K562 (cell line): ENCODE measurements around the gene PSME1. TPM values are rescaled to one million over a fixed set of nuclear protein-coding genes. Genes with fewer than 3 reads are reported as not detected.

Experiments
- ATF2 ChIP-seq: sonication (generic); formaldehyde crosslinking; IDR thresholded peaks from 2 replicates; pipeline ENCODE4 v1.8.1; 2022; ENCODE audit warnings: missing genetic modification reagents
- CEBPG ChIP-seq, 3 experiments: fragments of 200-800 bp in 1 of 3; sonication (Bioruptor generic) in 1 of 3; sonication (generic) in 1 of 3; formaldehyde crosslinking in 1 of 3; IDR thresholded peaks in 2 of 3; conservative IDR thresholded peaks in 1 of 3; 2 replicates each; pipeline versions ENCODE4 v1.6.1 to v1.8.0; 2016 to 2022; ENCODE audit warnings: missing compliant biosample characterization in 2 of 3, missing genetic modification characterization in 2 of 3, mild to moderate bottlenecking in 1 of 3, missing genetic modification reagents in 1 of 3
- GATAD2B ChIP-seq: fragments of 450-650 bp; IDR thresholded peaks from 2 replicates; pipeline ENCODE4 v1.6.1; 2017; ENCODE audit warnings: mild to moderate bottlenecking, borderline replicate concordance
- HLTF ChIP-seq: fragments of 450-650 bp; IDR thresholded peaks from 2 replicates; pipeline ENCODE4 v1.6.1; 2016
- NKRF ChIP-seq: fragments of 450-650 bp; IDR thresholded peaks from 2 replicates; pipeline ENCODE4 v1.6.1; 2016; ENCODE audit warnings: borderline replicate concordance
- RBBP5 ChIP-seq: fragments of 200-600 bp; sonication (generic); IDR thresholded peaks from 2 replicates; pipeline ENCODE4 v1.6.1; 2012; ENCODE audit warnings: borderline replicate concordance, mild to moderate bottlenecking, low read length, control low read depth, inconsistent platforms; ENCODE audit not compliant: insufficient read depth, poor library complexity, severe bottlenecking
- SFPQ ChIP-seq: fragments of 200-400 bp; formaldehyde crosslinking; IDR thresholded peaks from 2 replicates; pipeline ENCODE4 v1.6.1; 2017; ENCODE audit warnings: mild to moderate bottlenecking, low read depth, low read length, moderate library complexity
- TBL1XR1 ChIP-seq, 2 experiments: IDR thresholded peaks; 2 replicates each; pipeline ENCODE4 v1.6.1; 2012; ENCODE audit warnings: improper control_type of control experiment in 2 of 2, low read length in 2 of 2, mild to moderate bottlenecking in 1 of 2
- WHSC1 ChIP-seq: IDR thresholded peaks from one replicate; pipeline ENCODE4 v1.6.1; 2012; ENCODE audit warnings: low read length, control low read depth, inconsistent platforms
- ZBED1 ChIP-seq: IDR thresholded peaks from 2 replicates; pipeline ENCODE4 v1.6.1; 2014
- ZMIZ1 ChIP-seq, 2 experiments: fragments of 150-350 bp in 1 of 2; IDR thresholded peaks; 2 replicates each; pipeline ENCODE4 v1.6.1; 2012 to 2016; ENCODE audit warnings: low read depth in 2 of 2, low read length in 2 of 2, mild to moderate bottlenecking in 1 of 2, moderate library complexity in 1 of 2
- ZNF395 ChIP-seq: fragments of 200-800 bp; sonication (Bioruptor generic); IDR thresholded peaks from 2 replicates; pipeline ENCODE4 v1.6.1; 2017; ENCODE audit warnings: missing genetic modification characterization, missing compliant biosample characterization
- ZNF408 ChIP-seq: fragments of 250-450 bp; sonication (Bioruptor Pico); IDR thresholded peaks from 2 replicates; pipeline ENCODE4 v1.4.0; 2020; ENCODE audit warnings: low read depth, mild to moderate bottlenecking, moderate library complexity
- ZNF79 ChIP-seq: fragments of 250-450 bp; sonication (Bioruptor Pico); IDR thresholded peaks from 2 replicates; pipeline ENCODE4 v1.4.0; 2020; ENCODE audit warnings: low read depth, mild to moderate bottlenecking, moderate library complexity
- polyA plus RNA-seq, 8 experiments: library from polyadenylated mRNA; depleted of rRNA in 4 of 8; stranded (reverse) in 5 of 8; unstranded in 3 of 8; fragments of >200 nt; fragmentation: Nextera tagmentation in 2 of 8; fragmentation: Illumina TruSeq in 1 of 8; extraction: Ambion mirVana in 2 of 8; extraction: Trizol in 1 of 8; gene quantifications; 2 replicates each; pipeline versions ENCODE4 v1.2.1 to v1.2.3, GENCODE V29; 2011 to 2014; ENCODE audit warnings: inconsistent platforms in 1 of 8, missing spikeins in 1 of 8
- total RNA-seq, 7 experiments: library from RNA; depleted of rRNA in 6 of 7; stranded (reverse); fragments of >200 nt in 6 of 7; fragmentation: Illumina TruSeq in 2 of 7; extraction: Trizol in 2 of 7; gene quantifications; 2 replicates each; pipeline versions ENCODE4 v1.2.1 to v1.2.3, GENCODE V29; 2011 to 2021; ENCODE audit warnings: low replicate concordance in 1 of 7

PSME1 gene
- total and polyA plus RNA-seq, 9 of the 15 experiments (the other 6 are each of a cell fraction or from before 2014, with no cell fraction given), result 20.3 to 180 (median 67.5) TPM

GRCh38 chr14:24141097-24141880 lies 5.3 kb downstream of the PSME1 start, which contains the start of gene EMC9 (continued):
- peak; percentile 50; the same call in 1 of the 2 replicates for TF ChIP-seq NKRF
- no peak for TF ChIP-seq ZNF408 (CRISPR knock-in tag)
- TF ChIP-seq ZNF79 (CRISPR knock-in tag), result no peak
- no peak for TF ChIP-seq ZBED1
- no peak for TF ChIP-seq ZMIZ1 (IDR thresholded peaks at IDR 0.05; ENCODE audit: low read depth in 2 of 2, low read length in 2 of 2)
- no peak for TF ChIP-seq TBL1XR1 (IDR thresholded peaks at IDR 0.05; ENCODE audit: low read length in 2 of 2)
- no peak for TF ChIP-seq GATAD2B
- no peak for TF ChIP-seq SFPQ
- no peak for TF ChIP-seq HLTF
- no peak for TF ChIP-seq ATF2 (CRISPR knock-in tag)
- no peak for TF ChIP-seq CEBPG (CRISPR knock-in tag; IDR thresholded peaks at IDR 0.05)
- no peak for TF ChIP-seq CEBPG (tag; conservative IDR thresholded peaks at IDR 0.05 in 1 of 2, IDR thresholded peaks at IDR 0.05 in 1 of 2)
- no peak for TF ChIP-seq WHSC1
- no peak for TF ChIP-seq ZNF395 (CRISPR knock-in tag)
- TF ChIP-seq RBBP5, result peak; percentile 56
